Esophagus muscularis mucosa (tissue), 3 donors: ENCODE results near the gene CMTM4.

Experiments used
- CTCF ChIP-seq, 3 experiments: fragments of 200-600 bp in 2 of 3; fragments of 450-650 bp in 1 of 3; sonication (generic) in 2 of 3; IDR thresholded peaks; one replicate each; pipeline ENCODE4 v1.5.1; 2017 to 2019; ENCODE audit warnings: antibody characterized with exemption in 3 of 3, mild to moderate bottlenecking in 2 of 3, moderate library complexity in 1 of 3
- POLR2AphosphoS5 ChIP-seq, 2 donors: sonication (generic); formaldehyde crosslinking; IDR thresholded peaks; one replicate each; pipeline ENCODE4 v1.6.1; 2017; ENCODE audit warnings: antibody characterized with exemption in 2 of 2

GRCh38 chr16:66706506-66706880 is 9.9 kb upstream of the CMTM4 start:
- TF ChIP-seq POLR2AphosphoS5 (IDR thresholded peaks at IDR 0.05) (no peak), CTCF (IDR thresholded peaks at IDR 0.05) (no peak)
